T-cell (primary cell): ENCODE results near the gene TENM4. TPM values are rescaled to one million over a fixed set of nuclear protein-coding genes. Genes with fewer than 3 reads are reported as not detected.
"Not testable (repeated sequence)": the region's sequence is repeated elsewhere in the genome, so short reads cannot be mapped to it uniquely, and the experiment has no call there.

Experiments
- ATAC-seq, 4 experiments: fragments of 200-7000 bp in 3 of 4; fragments of 150-1000 bp in 1 of 4; cut with Tn5 transposase; replicated peaks in 1 of 4; 1 replicate in 3 of 4; 2 replicates in 1 of 4; pipeline ENCODE4 v1.10.0; 2021; ENCODE audit warnings: moderate library complexity in 3 of 4, mild to moderate bottlenecking in 2 of 4, moderate number of reproducible peaks in 1 of 4
- CTCF ChIA-PET, 2 donors: fragments of 300-600 bp; sonication (Branson Sonifier 250); formaldehyde crosslinking; loops; one replicate each; lab custom pipeline; 2022; ENCODE audit warnings: antibody characterized with exemption in 2 of 2; lab: Charles Lee
- POLR2A ChIA-PET, 2 donors: fragments of 300-600 bp; sonication (Branson Sonifier 250); formaldehyde crosslinking; loops; one replicate each; lab custom pipeline; 2022; ENCODE audit warnings: antibody characterized with exemption in 2 of 2; lab: Charles Lee
- DNase-seq, 35 experiments: peaks; one replicate each; pipeline versions ENCODE4 v3.0.0 to v3.0.0-alpha.2; 2013 to 2023
- H3K27ac ChIP-seq: one replicate; pipeline ENCODE4 v1.5.1; 2013; ENCODE audit warnings: low read length
- H3K27me3 ChIP-seq, 2 experiments: replicated peaks in 1 of 2; 1 replicate in 1 of 2; 2 replicates in 1 of 2; pipeline versions ENCODE4 v1.6.1 to v1.7.0; 2013; ENCODE audit warnings: low read length in 1 of 2, mixed read lengths in 1 of 2; ENCODE audit not compliant: control insufficient read depth in 2 of 2, insufficient read depth in 2 of 2; ENCODE audit errors: extremely low read depth in 1 of 2
- H3K36me3 ChIP-seq, 2 donors: 1 replicate in 1 of 2; 2 replicates in 1 of 2; pipeline versions ENCODE4 v1.6.1 to v1.7.0; 2013; ENCODE audit warnings: low read length in 1 of 2; ENCODE audit not compliant: control insufficient read depth in 2 of 2, insufficient read depth in 1 of 2; ENCODE audit errors: extremely low read depth in 1 of 2
- H3K4me1 ChIP-seq, 2 experiments: 1 replicate in 1 of 2; 2 replicates in 1 of 2; pipeline versions ENCODE4 v1.6.1 to v1.7.0; 2013; ENCODE audit warnings: low read length in 2 of 2, mixed read lengths in 1 of 2; ENCODE audit not compliant: insufficient read depth in 2 of 2, control insufficient read depth in 1 of 2; ENCODE audit errors: extremely low read depth in 1 of 2
- H3K4me3 ChIP-seq, 2 donors: 1 replicate in 1 of 2; 2 replicates in 1 of 2; pipeline versions ENCODE4 v1.5.1 to v1.7.0; 2013; ENCODE audit warnings: mild to moderate bottlenecking in 2 of 2, low read length in 1 of 2, moderate library complexity in 1 of 2; ENCODE audit not compliant: control insufficient read depth in 1 of 2; ENCODE audit errors: extremely low read depth in 1 of 2
- H3K9me3 ChIP-seq: 2 replicates; pipeline ENCODE4 v1.7.0; 2013
- H3K27ac Mint-ChIP-seq, 2 donors: one replicate each; pipeline ENCODE4 v1.8.0; 2020 to 2021; ENCODE audit warnings: mild to moderate bottlenecking in 2 of 2, mixed read lengths in 2 of 2
- H3K27me3 Mint-ChIP-seq, 2 donors: one replicate each; pipeline ENCODE4 v1.8.0; 2021 to 2022; ENCODE audit warnings: mixed read lengths in 2 of 2
- H3K36me3 Mint-ChIP-seq: one replicate; pipeline ENCODE4 v1.8.0; 2021; ENCODE audit warnings: mixed read lengths
- H3K4me1 Mint-ChIP-seq, 3 donors: one replicate each; pipeline ENCODE4 v1.8.0; 2020 to 2022; ENCODE audit warnings: mixed read lengths in 3 of 3, mild to moderate bottlenecking in 1 of 3
- H3K4me3 Mint-ChIP-seq, 3 donors: one replicate each; pipeline ENCODE4 v1.8.0; 2020 to 2022; ENCODE audit warnings: mild to moderate bottlenecking in 3 of 3, mixed read lengths in 3 of 3, moderate library complexity in 3 of 3
- H3K9me3 Mint-ChIP-seq, 3 donors: one replicate each; pipeline ENCODE4 v1.8.0; 2020 to 2022; ENCODE audit warnings: mixed read lengths in 3 of 3
- whole genome bisulfite sequencing: methylation state at CpG from one replicate; pipeline ENCODE4 v1.1.5; 2013; ENCODE audit warnings: missing lambda C conversion rate; ENCODE audit not compliant: insufficient coverage; 5-methylcytosine and 5-hydroxymethylcytosine counted together
- total RNA-seq, 35 experiments: library from RNA in 6 of 35; stranded (reverse) in 6 of 35; fragments of 120-200 nt in 1 of 35; gene quantifications; one replicate each; pipeline versions ENCODE4 v1.2.1 to v1.2.4 and lab custom pipeline; 2013 to 2026

Gene TENM4
- total RNA-seq, 5 donors from 2014 or later (not counting 1 experiment from before 2014, with no cell fraction given), result 0.03 to 0.35 (median 0.03) TPM; not detected in 2

- no peaks in the 10 kb centered on the region for H3K4me1 Mint-ChIP-seq
- H3K27ac ChIP-seq, result no peak overlapping the region
- no peaks in the 10 kb centered on the region for H3K9me3 Mint-ChIP-seq
- no peaks in the 10 kb centered on the region for H3K9me3 ChIP-seq
- H3K27me3 Mint-ChIP-seq, result peaks cover 2 to 11% of the 10 kb centered on the region in 2 donors
- no peaks in the 10 kb centered on the region for H3K36me3 ChIP-seq
- peaks cover 0 to 3% of the 10 kb centered on the region in 2 experiments for H3K27me3 ChIP-seq
- no peak overlapping the region for H3K4me3 ChIP-seq
- ATAC-seq (no peak), DNase-seq (no peak)
- H3K4me1 ChIP-seq, result no peaks in the 10 kb centered on the region
- POLR2A ChIA-PET, result no interaction called here
- no peak overlapping the region for H3K4me3 Mint-ChIP-seq
- 59% methylated on average over 2 of the region's 3 CpGs for WGBS
- no peak overlapping the region for H3K27ac Mint-ChIP-seq
- no peaks in the 10 kb centered on the region for H3K36me3 Mint-ChIP-seq
- CTCF ChIA-PET, result no interaction called here
Observed at GRCh38 chr11:78886616-78887015, 554.2 kb downstream of the TENM4 start.

- peaks cover 0 to 1% (median 0%) of the 10 kb centered on the region in 3 donors for H3K9me3 Mint-ChIP-seq
- H3K27ac Mint-ChIP-seq, result no peak overlapping the region
- no peaks in the 10 kb centered on the region for H3K36me3 Mint-ChIP-seq
- DNase-seq (no peak), ATAC-seq (no peak)
- H3K4me1 Mint-ChIP-seq, result no peaks in the 10 kb centered on the region
- Histone ChIP-seq H3K4me1 (no peaks in the 10 kb centered on the region), H3K4me3 (no peak overlapping the region), H3K36me3 (no peaks in the 10 kb centered on the region), H3K27me3 (peaks cover 0 to 3% of the 10 kb centered on the region in 2 experiments), H3K27ac (no peak overlapping the region), H3K9me3 (no peaks in the 10 kb centered on the region)
- WGBS, result no CpG with 5 or more reads among the region's 4 CpGs
- POLR2A ChIA-PET, result no interaction called here
- H3K27me3 Mint-ChIP-seq, result peaks cover 2 to 11% of the 10 kb centered on the region in 2 donors
- CTCF ChIA-PET, result no interaction called here
- no peak overlapping the region for H3K4me3 Mint-ChIP-seq
Observed at GRCh38 chr11:78884761-78885160, 556.1 kb downstream of the TENM4 start.

- no peaks in the 10 kb centered on the region for H3K4me1 Mint-ChIP-seq
- H3K4me1 ChIP-seq, result no peaks in the 10 kb centered on the region
- ATAC-seq (no peak), DNase-seq (no peak)
- H3K36me3 ChIP-seq, result no peaks in the 10 kb centered on the region
- no peak overlapping the region for H3K27ac Mint-ChIP-seq
- ChIA-PET CTCF (no interaction called here), POLR2A (no interaction called here)
- no peak overlapping the region for H3K27ac ChIP-seq
- H3K9me3 Mint-ChIP-seq, result peaks cover 0 to 3% (median 0%) of the 10 kb centered on the region in 3 donors
- no peaks in the 10 kb centered on the region for H3K36me3 Mint-ChIP-seq
- no peak overlapping the region for H3K4me3 Mint-ChIP-seq
- 93% methylated on average over 5 of the region's 5 CpGs for WGBS
- peaks cover 0 to 3% of the 10 kb centered on the region in 2 experiments for H3K27me3 ChIP-seq
- no peak overlapping the region for H3K4me3 ChIP-seq
- H3K9me3 ChIP-seq, result no peaks in the 10 kb centered on the region
- peaks cover 0 to 4% of the 10 kb centered on the region in 2 donors for H3K27me3 Mint-ChIP-seq
Observed at GRCh38 chr11:78883506-78883905, 557.3 kb downstream of the TENM4 start.

- DNase-seq, H3K27ac ChIP-seq, H3K36me3 Mint-ChIP-seq, H3K4me3 ChIP-seq, CTCF ChIA-PET, H3K36me3 ChIP-seq, H3K4me1 ChIP-seq, POLR2A ChIA-PET, H3K27ac Mint-ChIP-seq, H3K27me3 Mint-ChIP-seq, H3K27me3 ChIP-seq, H3K4me3 Mint-ChIP-seq, ATAC-seq, H3K4me1 Mint-ChIP-seq, H3K9me3 Mint-ChIP-seq, H3K9me3 ChIP-seq: not testable (repeated sequence)
- 93% methylated on average over 25 of the region's 54 CpGs for WGBS
Observed at GRCh38 chr11:78879094-78879980, 561.5 kb downstream of the TENM4 start.

- no peak overlapping the region for H3K27ac Mint-ChIP-seq
- Histone ChIP-seq H3K9me3 (no peaks in the 10 kb centered on the region), H3K27me3 (peaks cover 0 to 3% of the 10 kb centered on the region in 2 experiments), H3K27ac (no peak overlapping the region), H3K4me3 (no peak overlapping the region), H3K4me1 (no peaks in the 10 kb centered on the region), H3K36me3 (no peaks in the 10 kb centered on the region)
- CTCF ChIA-PET, result no interaction called here
- no peaks in the 10 kb centered on the region for H3K36me3 Mint-ChIP-seq
- POLR2A ChIA-PET, result no interaction called here
- peaks cover 0 to 12% of the 10 kb centered on the region in 2 donors for H3K27me3 Mint-ChIP-seq
- no peaks in the 10 kb centered on the region for H3K4me1 Mint-ChIP-seq
- no peak for DNase-seq
- ATAC-seq, result no peak
- H3K9me3 Mint-ChIP-seq, result peaks cover 3 to 6% (median 5%) of the 10 kb centered on the region in 3 donors
- 100% methylated on average over 1 of the region's 2 CpGs for WGBS
- H3K4me3 Mint-ChIP-seq, result no peak overlapping the region
Observed at GRCh38 chr11:78878631-78879030, 562.2 kb downstream of the TENM4 start.

- Mint-ChIP-seq H3K4me1 (no peaks in the 10 kb centered on the region), H3K36me3 (no peaks in the 10 kb centered on the region), H3K9me3 (peaks cover 3 to 6% (median 5%) of the 10 kb centered on the region in 3 donors), H3K27me3 (peaks cover 0 to 8% of the 10 kb centered on the region in 2 donors), H3K27ac (no peak overlapping the region), H3K4me3 (no peak overlapping the region)
- Histone ChIP-seq H3K27ac (no peak overlapping the region), H3K9me3 (no peaks in the 10 kb centered on the region), H3K4me1 (no peaks in the 10 kb centered on the region), H3K27me3 (peaks cover 0 to 3% of the 10 kb centered on the region in 2 experiments), H3K4me3 (no peak overlapping the region), H3K36me3 (no peaks in the 10 kb centered on the region)
- ATAC-seq (no peak), DNase-seq (no peak)
- CTCF ChIA-PET, result no interaction called here
- POLR2A ChIA-PET, result no interaction called here
- WGBS, result 50% methylated on average over 2 of the region's 3 CpGs
Observed at GRCh38 chr11:78876676-78877075, 564.2 kb downstream of the TENM4 start.
